GM12874 (cell line): Measurements from ENCODE around the gene MACROH2A1.

Experiments
- TF ChIP-seq, protein P1 (sequence below): IDR thresholded peaks from 2 replicates; pipeline ENCODE4 v1.5.1; 2011; ENCODE audit warnings: low read depth, mild to moderate bottlenecking, control low read depth, low read length, moderate library complexity; ENCODE audit not compliant: insufficient read depth

MACROH2A1 gene

GRCh38 chr5:135402031-135402430, 3.0 kb upstream of the MACROH2A1 start:
- TF ChIP-seq, protein P1, sequence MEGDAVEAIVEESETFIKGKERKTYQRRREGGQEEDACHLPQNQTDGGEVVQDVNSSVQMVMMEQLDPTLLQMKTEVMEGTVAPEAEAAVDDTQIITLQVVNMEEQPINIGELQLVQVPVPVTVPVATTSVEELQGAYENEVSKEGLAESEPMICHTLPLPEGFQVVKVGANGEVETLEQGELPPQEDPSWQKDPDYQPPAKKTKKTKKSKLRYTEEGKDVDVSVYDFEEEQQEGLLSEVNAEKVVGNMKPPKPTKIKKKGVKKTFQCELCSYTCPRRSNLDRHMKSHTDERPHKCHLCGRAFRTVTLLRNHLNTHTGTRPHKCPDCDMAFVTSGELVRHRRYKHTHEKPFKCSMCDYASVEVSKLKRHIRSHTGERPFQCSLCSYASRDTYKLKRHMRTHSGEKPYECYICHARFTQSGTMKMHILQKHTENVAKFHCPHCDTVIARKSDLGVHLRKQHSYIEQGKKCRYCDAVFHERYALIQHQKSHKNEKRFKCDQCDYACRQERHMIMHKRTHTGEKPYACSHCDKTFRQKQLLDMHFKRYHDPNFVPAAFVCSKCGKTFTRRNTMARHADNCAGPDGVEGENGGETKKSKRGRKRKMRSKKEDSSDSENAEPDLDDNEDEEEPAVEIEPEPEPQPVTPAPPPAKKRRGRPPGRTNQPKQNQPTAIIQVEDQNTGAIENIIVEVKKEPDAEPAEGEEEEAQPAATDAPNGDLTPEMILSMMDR, result no peak

GRCh38 chr5:135400866-135401265, 1.8 kb upstream of the MACROH2A1 start:
- TF ChIP-seq, protein P1, result no peak

GRCh38 chr5:135399794-135400542, 937 bp upstream of the MACROH2A1 start:
- TF ChIP-seq, protein P1, result no peak

- TF ChIP-seq, protein P1, result no peak
Measured at GRCh38 chr5:135398160-135398854, 724 bp downstream of the MACROH2A1 start.

DNA sequence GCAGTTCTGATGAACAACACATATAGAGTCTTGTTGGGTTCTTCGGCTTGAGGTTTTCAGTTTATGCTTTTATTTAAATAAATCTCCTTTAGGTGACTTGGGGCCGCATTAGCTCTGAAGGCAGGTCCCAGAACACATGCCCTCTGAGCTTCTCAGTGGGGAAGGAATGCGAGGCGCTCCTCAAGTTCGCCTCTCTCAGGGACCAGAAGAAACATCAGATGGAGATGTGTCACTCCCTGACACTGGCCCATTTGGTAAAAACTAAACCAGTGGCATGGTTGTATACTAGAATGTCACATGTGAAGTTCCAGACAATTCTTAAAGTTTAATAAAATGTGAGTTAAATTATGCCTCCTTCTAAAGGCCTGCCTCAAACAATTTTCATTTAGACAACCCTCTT, 1.9 kb downstream of the MACROH2A1 start:
- TF ChIP-seq, protein P1, result no peak

GRCh38 chr5:135396459-135397055, 2.5 kb downstream of the MACROH2A1 start:
- TF ChIP-seq, protein P1, result no peak

DNA sequence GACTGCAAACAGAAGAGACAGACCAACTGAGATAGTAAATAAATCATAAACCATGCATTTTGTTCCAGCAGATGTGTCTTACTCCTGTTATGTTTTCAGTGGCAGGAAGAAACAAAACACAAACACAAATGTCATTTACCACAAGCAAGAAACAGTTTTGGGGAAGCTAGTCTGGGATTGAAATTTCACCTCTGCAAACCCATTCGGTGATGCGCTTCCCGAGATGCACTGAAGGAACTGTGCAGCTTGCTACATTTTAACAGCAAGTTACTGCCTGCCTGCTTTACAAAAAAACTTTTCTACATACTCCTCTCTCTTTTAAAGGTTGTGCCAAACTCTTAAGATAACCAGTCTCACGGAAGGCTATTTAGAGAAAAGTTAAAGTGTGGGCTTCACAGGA, 3.2 kb downstream of the MACROH2A1 start:
- TF ChIP-seq, protein P1, result no peak
